Measurements from ENCODE around the gene HMGCS2.

The HMGCS2 gene

GRCh38 chr1:119782631-119783325 is 14.1 kb upstream of the HMGCS2 start:
- FAIRE-seq = no peak
- no peak for DNase-seq (ENCODE audit: insufficient read length, low spot score)
- no peak for TF ChIP-seq POLR2A (IDR thresholded peaks at IDR 0.05; ENCODE audit: low read depth, low read length)

- FAIRE-seq (no peak), DNase-seq (ENCODE audit: insufficient read length, low spot score) (no peak)
- no peak for TF ChIP-seq POLR2A (IDR thresholded peaks at IDR 0.05; ENCODE audit: low read depth, low read length)
These were observed 12.9 kb upstream of the HMGCS2 start for GRCh38 chr1:119781434-119782210.

GRCh38 chr1:119779869-119780356 is 11.2 kb upstream of the HMGCS2 start:
- FAIRE-seq (no peak), DNase-seq (ENCODE audit: insufficient read length, low spot score) (no peak)

GRCh38 chr1:119778886-119779560 is 10.3 kb upstream of the HMGCS2 start:
- no peak for DNase-seq (ENCODE audit: insufficient read length, low spot score)
- TF ChIP-seq POLR2A (IDR thresholded peaks at IDR 0.05; ENCODE audit: low read depth, low read length) = no peak
- FAIRE-seq = no peak

More at GRCh38 chr1:119779869-119780356, 11.2 kb upstream of the HMGCS2 start:
- TF ChIP-seq POLR2A (IDR thresholded peaks at IDR 0.05; ENCODE audit: low read depth, low read length) = no peak

GRCh38 chr1:119778359-119778758 is 9.7 kb upstream of the HMGCS2 start:
- TF ChIP-seq POLR2A (IDR thresholded peaks at IDR 0.05; ENCODE audit: low read depth, low read length) = no peak
- no peak for DNase-seq (ENCODE audit: insufficient read length, low spot score)
- no peak for FAIRE-seq

- FAIRE-seq = no peak
- TF ChIP-seq POLR2A (IDR thresholded peaks at IDR 0.05; ENCODE audit: low read depth, low read length) = no peak
- DNase-seq (ENCODE audit: insufficient read length, low spot score) = no peak
These were observed 6.2 kb upstream of the HMGCS2 start for GRCh38 chr1:119774746-119775490.

- DNase-seq (ENCODE audit: insufficient read length, low spot score) = no peak
- FAIRE-seq = no peak
- no peak for TF ChIP-seq POLR2A (IDR thresholded peaks at IDR 0.05; ENCODE audit: low read depth, low read length)
These were observed 5.1 kb upstream of the HMGCS2 start for GRCh38 chr1:119773711-119774241.

- no peak for TF ChIP-seq POLR2A (IDR thresholded peaks at IDR 0.05; ENCODE audit: low read depth, low read length)
- no peak for FAIRE-seq
- no peak for DNase-seq (ENCODE audit: insufficient read length, low spot score)
These were observed 3.6 kb upstream of the HMGCS2 start for GRCh38 chr1:119772298-119772697.

- DNase-seq (ENCODE audit: insufficient read length, low spot score) (no peak), FAIRE-seq (no peak)
- no peak for TF ChIP-seq POLR2A (IDR thresholded peaks at IDR 0.05; ENCODE audit: low read depth, low read length)
These were observed 3.1 kb upstream of the HMGCS2 start for GRCh38 chr1:119771770-119772169.

GRCh38 chr1:119771016-119771415 is 2.3 kb upstream of the HMGCS2 start:
- FAIRE-seq (no peak), DNase-seq (ENCODE audit: insufficient read length, low spot score) (no peak)
- no peak for TF ChIP-seq POLR2A (IDR thresholded peaks at IDR 0.05; ENCODE audit: low read depth, low read length)

- no peak for TF ChIP-seq POLR2A (IDR thresholded peaks at IDR 0.05; ENCODE audit: low read depth, low read length)
- DNase-seq (ENCODE audit: insufficient read length, low spot score) (no peak), FAIRE-seq (no peak)
These were observed 1.2 kb downstream of the HMGCS2 start for GRCh38 chr1:119767486-119767885.

GRCh38 chr1:119766374-119766794 is 2.3 kb downstream of the HMGCS2 start:
- FAIRE-seq (no peak), DNase-seq (ENCODE audit: insufficient read length, low spot score) (no peak)
- TF ChIP-seq POLR2A (IDR thresholded peaks at IDR 0.05; ENCODE audit: low read depth, low read length) = no peak

- DNase-seq (ENCODE audit: insufficient read length, low spot score) (no peak), FAIRE-seq (no peak)
These were observed 4.5 kb downstream of the HMGCS2 start for GRCh38 chr1:119764220-119764619.

More at GRCh38 chr1:119764220-119764619, 4.5 kb downstream of the HMGCS2 start:
- no peak for TF ChIP-seq POLR2A (IDR thresholded peaks at IDR 0.05; ENCODE audit: low read depth, low read length)

Data from H54 (cell line).